HCT116 (cell line): ENCODE measurements around the gene PDK1. TPM values are rescaled to one million over a fixed set of nuclear protein-coding genes. Genes with fewer than 3 reads are reported as not detected.

Source experiments
- ATAC-seq: fragments of 200-7000 bp; cut with Tn5 transposase; 2 replicates; pipeline ENCODE4 v1.9.1; 2020; ENCODE audit warnings: mild to moderate bottlenecking, moderate library complexity
- BruUV-seq: library from RNA; stranded (reverse); fragments of 400-500 nt; replicated peaks from 2 replicates; lab custom pipeline; 2021; lab: Mats Ljungman, UMichigan
- CTCF ChIA-PET: fragments of 300-600 bp; sonication (Branson Sonifier 250); formaldehyde crosslinking; loops from one replicate; lab custom pipeline; 2021; ENCODE audit warnings: antibody characterized with exemption; lab: Charles Lee
- POLR2A ChIA-PET: fragments of 300-600, 350-600 bp; sonication (Branson Sonifier 250); formaldehyde crosslinking; loops from one replicate; lab custom pipeline; 2021; ENCODE audit warnings: antibody characterized with exemption; lab: Charles Lee
- RAD21 ChIA-PET, 2 experiments: fragments of 300-600 bp; sonication (Branson Sonifier 250); formaldehyde crosslinking; loops; one replicate each; lab custom pipeline; 2023; ENCODE audit warnings: low total read pairs in 2 of 2; ENCODE audit not compliant: uncharacterized antibody in 2 of 2, unreplicated experiment in 2 of 2, low non-redundant PET in 1 of 2; lab: Charles Lee
- DNase-seq: peaks from one replicate; pipeline ENCODE4 v3.0.0-alpha.2; 2010; ENCODE audit warnings: low read depth, low spot score
- H2AFZ ChIP-seq: fragments of 200-600 bp; shearing (Covaris generic), sonication (generic); 2 replicates; pipeline ENCODE4 v1.6.1; 2017; ENCODE audit warnings: low read depth, mixed run types, mixed read lengths, antibody characterized with exemption, low read length; ENCODE audit not compliant: poor library complexity, severe bottlenecking
- H3K27ac ChIP-seq: 2 replicates; pipeline ENCODE4 v1.5.1; 2012; ENCODE audit warnings: low read depth, low read length
- H3K27me3 ChIP-seq: fragments of 200-600 bp; sonication (generic); 2 replicates; pipeline ENCODE4 v1.6.1; 2016; ENCODE audit warnings: mixed run types, low read length, mixed read lengths; ENCODE audit not compliant: insufficient read depth
- H3K36me3 ChIP-seq, 2 experiments: fragments of 200-500 bp in 1 of 2; fragments of 200-600 bp in 1 of 2; sonication (Bioruptor generic) in 1 of 2; sonication (generic) in 1 of 2; 2 replicates each; pipeline versions ENCODE4 v1.5.1 to v1.6.1; 2014 to 2016; ENCODE audit warnings: low read length in 2 of 2, inconsistent platforms in 1 of 2, mixed read lengths in 1 of 2, mixed run types in 1 of 2; ENCODE audit not compliant: insufficient read depth in 2 of 2, control insufficient read depth in 1 of 2
- H3K4me1 ChIP-seq, 2 experiments: fragments of 200-600 bp in 1 of 2; sonication (generic) in 1 of 2; 2 replicates each; pipeline versions ENCODE4 v1.5.1 to v1.6.1; 2012 to 2017; ENCODE audit warnings: low read length in 2 of 2, inconsistent platforms in 1 of 2, mild to moderate bottlenecking in 1 of 2, mixed read lengths in 1 of 2, mixed run types in 1 of 2, moderate library complexity in 1 of 2; ENCODE audit not compliant: insufficient read depth in 2 of 2, control insufficient read depth in 1 of 2
- H3K4me2 ChIP-seq: fragments of 200-600 bp; sonication (generic); 2 replicates; pipeline ENCODE4 v1.6.1; 2017; ENCODE audit warnings: mixed run types, low read length, mixed read lengths
- H3K4me3 ChIP-seq, 2 experiments: fragments of 200-600 bp in 1 of 2; sonication (generic) in 1 of 2; replicated peaks in 1 of 2; 2 replicates each; pipeline ENCODE4 v1.5.1; 2011 to 2016; ENCODE audit warnings: low read length in 2 of 2, control low read depth in 1 of 2, low read depth in 1 of 2, mild to moderate bottlenecking in 1 of 2, mixed read lengths in 1 of 2, mixed run types in 1 of 2
- H3K79me2 ChIP-seq: fragments of 200-600 bp; sonication (generic); 2 replicates; pipeline ENCODE4 v1.6.1; 2017; ENCODE audit warnings: mild to moderate bottlenecking, mixed run types, low read length, moderate library complexity, mixed read lengths; ENCODE audit not compliant: insufficient read depth
- H3K9ac ChIP-seq: fragments of 200-600 bp; sonication (generic); 2 replicates; pipeline ENCODE4 v1.6.1; 2016; ENCODE audit warnings: low read length, mixed read lengths
- H3K9me2 ChIP-seq: fragments of 200-600 bp; sonication (generic), shearing (Covaris generic); 2 replicates; pipeline ENCODE4 v1.6.1; 2017; ENCODE audit warnings: mixed run types, mild to moderate bottlenecking, moderate library complexity; ENCODE audit not compliant: insufficient read depth
- H3K9me3 ChIP-seq, 2 experiments: fragments of 200-500 bp in 1 of 2; fragments of 200-600 bp in 1 of 2; sonication (Bioruptor generic) in 1 of 2; sonication (generic) in 1 of 2; 2 replicates each; pipeline ENCODE4 v1.6.1; 2014 to 2017; ENCODE audit warnings: low read length in 2 of 2, mixed read lengths in 2 of 2, inconsistent platforms in 1 of 2, low read depth in 1 of 2, mild to moderate bottlenecking in 1 of 2, mixed run types in 1 of 2, moderate library complexity in 1 of 2; ENCODE audit not compliant: control insufficient read depth in 1 of 2, insufficient read depth in 1 of 2
- H4K20me1 ChIP-seq: fragments of 200-600 bp; sonication (generic), shearing (Covaris generic); 2 replicates; pipeline ENCODE4 v1.6.1; 2017; ENCODE audit warnings: mixed run types, mild to moderate bottlenecking, moderate library complexity; ENCODE audit not compliant: insufficient read depth
- ATF3 ChIP-seq: IDR thresholded peaks from 2 replicates; pipeline ENCODE4 v1.6.1; 2012
- CBX3 ChIP-seq: IDR thresholded peaks from 2 replicates; pipeline ENCODE4 v1.6.1; 2012; ENCODE audit warnings: low read depth
- CEBPB ChIP-seq: IDR thresholded peaks from 2 replicates; pipeline ENCODE4 v1.6.1; 2012; ENCODE audit warnings: low read depth
- EGR1 ChIP-seq: IDR thresholded peaks from 2 replicates; pipeline ENCODE4 v1.6.1; 2012; ENCODE audit warnings: low read depth
- ELF1 ChIP-seq: IDR thresholded peaks from 2 replicates; pipeline ENCODE4 v1.6.1; 2012; ENCODE audit warnings: low read depth, borderline replicate concordance
- EZH2 ChIP-seq: fragments of 200-600 bp; sonication (generic); IDR thresholded peaks from 2 replicates; pipeline ENCODE4 v1.6.1; 2017; ENCODE audit warnings: antibody characterized with exemption, mixed run types
- FOSL1 ChIP-seq: IDR thresholded peaks from 2 replicates; pipeline ENCODE4 v1.6.1; 2012; ENCODE audit warnings: low read depth
- JUND ChIP-seq: IDR thresholded peaks from 2 replicates; pipeline ENCODE4 v1.6.1; 2012
- MAX ChIP-seq: IDR thresholded peaks from 2 replicates; pipeline ENCODE4 v1.6.1; 2012
- POLR2AphosphoS5 ChIP-seq: IDR thresholded peaks from 2 replicates; pipeline ENCODE4 v1.6.1; 2011; ENCODE audit warnings: mild to moderate bottlenecking, low read depth, low read length, moderate library complexity
- SIN3A ChIP-seq: IDR thresholded peaks from 2 replicates; pipeline ENCODE4 v1.6.1; 2012; ENCODE audit warnings: low read depth
- SP1 ChIP-seq: IDR thresholded peaks from 2 replicates; pipeline ENCODE4 v1.6.1; 2012; ENCODE audit warnings: low read depth
- SRF ChIP-seq: IDR thresholded peaks from 2 replicates; pipeline ENCODE4 v1.6.1; 2012; ENCODE audit warnings: low read depth
- TCF7L2 ChIP-seq: IDR thresholded peaks from 2 replicates; pipeline ENCODE4 v1.7.0; 2011; ENCODE audit warnings: borderline replicate concordance, inconsistent platforms; ENCODE audit not compliant: insufficient read depth, insufficient read length; ENCODE audit errors: extremely low read depth
- YY1 ChIP-seq: IDR thresholded peaks from 2 replicates; pipeline ENCODE4 v1.6.1; 2011; ENCODE audit warnings: low read length, low read depth, moderate library complexity, mild to moderate bottlenecking; ENCODE audit not compliant: insufficient replicate concordance; ENCODE audit errors: extremely low read depth
- ZFX ChIP-seq: fragments of 450-650 bp; IDR thresholded peaks from 2 replicates; pipeline ENCODE4 v1.6.1; 2017
- ZNF274 ChIP-seq: fragments of 200-500 bp; sonication (Bioruptor generic); IDR thresholded peaks from 2 replicates; pipeline ENCODE4 v1.6.1; 2014; ENCODE audit warnings: mild to moderate bottlenecking, low read depth, low read length, inconsistent platforms
- intact Hi-C: fragments of 100-400 bp; cut with micrococcal nuclease; formaldehyde crosslinking; loops from 2 replicates; pipeline ENCODE4 v1.10.0; 2022
- total RNA-seq: library from RNA; stranded (reverse); gene quantifications from one replicate; pipeline ENCODE4 v1.2.1, GENCODE V29; 2021; ENCODE audit not compliant: unreplicated experiment
- TF ChIP-seq, protein P1 (sequence below): IDR thresholded peaks from 2 replicates; pipeline ENCODE4 v1.6.1; 2012; ENCODE audit warnings: low read depth

The PDK1 gene
- total RNA-seq, 1 experiment from 2014 or later = 21.3 TPM

GRCh38 chr2:172560721-172561120 is 4.8 kb downstream of the PDK1 start:
- no peak for DNase-seq
- TF ChIP-seq ZNF274 (no peak), TCF7L2 (no peak), SRF (no peak)
- TF ChIP-seq, all 23 proteins: peak for 0
- Histone ChIP-seq H4K20me1 (peaks cover 4% of the 10 kb centered on the region; the same call in 1 of the 2 replicates), H3K4me1 (peaks cover 5 to 12% of the 10 kb centered on the region in 2 experiments; a peak in 3 of 4 replicates), H3K27me3 (no peaks in the 10 kb centered on the region), H2AFZ (no peak overlapping the region), H3K4me2 (no peak overlapping the region), H3K4me3 (no peak overlapping the region), H3K36me3 (peaks cover 5 to 20% of the 10 kb centered on the region in 2 experiments; a peak in 1 of 4 replicates), H3K9me2 (no peaks in the 10 kb centered on the region), H3K9ac (no peak overlapping the region), H3K9me3 (no peaks in the 10 kb centered on the region), H3K27ac (no peak overlapping the region), H3K79me2 (peaks cover 22% of the 10 kb centered on the region)
- ChIA-PET POLR2A (no interaction called here), RAD21 (no interaction called here), CTCF (no interaction called here)
- no TSS peak for BruUV-seq
- ATAC-seq = no peak
- intact Hi-C loops = no loop called here

GRCh38 chr2:172561270-172561669 is 5.4 kb downstream of the PDK1 start:
- BruUV-seq = no TSS peak
- H3K79me2 ChIP-seq = peaks cover 22% of the 10 kb centered on the region
- POLR2A ChIA-PET = no interaction called here
- TF ChIP-seq YY1 (no peak), CBX3 (no peak), SP1 (no peak), EGR1 (no peak), TCF7L2 (no peak), ZFX (no peak), ELF1 (no peak), CEBPB (no peak), POLR2AphosphoS5 (no peak), SIN3A (no peak), FOSL1 (no peak), EZH2 (no peak), ATF3 (no peak), SRF (no peak), MAX (no peak), JUND (no peak)
- TF ChIP-seq, protein P1, sequence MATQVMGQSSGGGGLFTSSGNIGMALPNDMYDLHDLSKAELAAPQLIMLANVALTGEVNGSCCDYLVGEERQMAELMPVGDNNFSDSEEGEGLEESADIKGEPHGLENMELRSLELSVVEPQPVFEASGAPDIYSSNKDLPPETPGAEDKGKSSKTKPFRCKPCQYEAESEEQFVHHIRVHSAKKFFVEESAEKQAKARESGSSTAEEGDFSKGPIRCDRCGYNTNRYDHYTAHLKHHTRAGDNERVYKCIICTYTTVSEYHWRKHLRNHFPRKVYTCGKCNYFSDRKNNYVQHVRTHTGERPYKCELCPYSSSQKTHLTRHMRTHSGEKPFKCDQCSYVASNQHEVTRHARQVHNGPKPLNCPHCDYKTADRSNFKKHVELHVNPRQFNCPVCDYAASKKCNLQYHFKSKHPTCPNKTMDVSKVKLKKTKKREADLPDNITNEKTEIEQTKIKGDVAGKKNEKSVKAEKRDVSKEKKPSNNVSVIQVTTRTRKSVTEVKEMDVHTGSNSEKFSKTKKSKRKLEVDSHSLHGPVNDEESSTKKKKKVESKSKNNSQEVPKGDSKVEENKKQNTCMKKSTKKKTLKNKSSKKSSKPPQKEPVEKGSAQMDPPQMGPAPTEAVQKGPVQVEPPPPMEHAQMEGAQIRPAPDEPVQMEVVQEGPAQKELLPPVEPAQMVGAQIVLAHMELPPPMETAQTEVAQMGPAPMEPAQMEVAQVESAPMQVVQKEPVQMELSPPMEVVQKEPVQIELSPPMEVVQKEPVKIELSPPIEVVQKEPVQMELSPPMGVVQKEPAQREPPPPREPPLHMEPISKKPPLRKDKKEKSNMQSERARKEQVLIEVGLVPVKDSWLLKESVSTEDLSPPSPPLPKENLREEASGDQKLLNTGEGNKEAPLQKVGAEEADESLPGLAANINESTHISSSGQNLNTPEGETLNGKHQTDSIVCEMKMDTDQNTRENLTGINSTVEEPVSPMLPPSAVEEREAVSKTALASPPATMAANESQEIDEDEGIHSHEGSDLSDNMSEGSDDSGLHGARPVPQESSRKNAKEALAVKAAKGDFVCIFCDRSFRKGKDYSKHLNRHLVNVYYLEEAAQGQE = no peak

More at GRCh38 chr2:172561270-172561669, 5.4 kb downstream of the PDK1 start:
- intact Hi-C loops = no loop called here
- no peak overlapping the region for H3K4me2 ChIP-seq
- H3K27me3 ChIP-seq = no peaks in the 10 kb centered on the region
- no peak overlapping the region for H2AFZ ChIP-seq
- DNase-seq (no peak), ATAC-seq (no peak)
- no peaks in the 10 kb centered on the region for H3K9me3 ChIP-seq
- peaks cover 5 to 12% of the 10 kb centered on the region in 2 experiments; a peak in 3 of 4 replicates for H3K4me1 ChIP-seq
- H3K4me3 ChIP-seq = no peak overlapping the region
- CTCF ChIA-PET = no interaction called here
- no peaks in the 10 kb centered on the region for H3K9me2 ChIP-seq
- RAD21 ChIA-PET = no interaction called here
- H3K36me3 ChIP-seq = peaks cover 5 to 20% of the 10 kb centered on the region in 2 experiments; a peak in 1 of 4 replicates
- H4K20me1 ChIP-seq = peaks cover 4% of the 10 kb centered on the region; the same call in 1 of the 2 replicates
- H3K27ac ChIP-seq = no peak overlapping the region
- H3K9ac ChIP-seq = no peak overlapping the region
